GM12864 (cell line): ENCODE measurements around the gene KCNIP2.

Experiments used
- DNase-seq: peaks from one replicate; pipeline ENCODE4 v3.0.0-alpha.2; 2011; ENCODE audit warnings: low read depth
- H3K4me3 ChIP-seq: 2 replicates; pipeline ENCODE4 v1.5.1; 2011; ENCODE audit warnings: mild to moderate bottlenecking, low read depth, low read length, control low read depth
- TF ChIP-seq, protein P1 (sequence below): IDR thresholded peaks from 2 replicates; pipeline ENCODE4 v1.5.1; 2011; ENCODE audit warnings: low read depth, mild to moderate bottlenecking, moderate library complexity, low read length, control low read depth, inconsistent platforms; ENCODE audit errors: missing control alignments

The KCNIP2 gene

DNA sequence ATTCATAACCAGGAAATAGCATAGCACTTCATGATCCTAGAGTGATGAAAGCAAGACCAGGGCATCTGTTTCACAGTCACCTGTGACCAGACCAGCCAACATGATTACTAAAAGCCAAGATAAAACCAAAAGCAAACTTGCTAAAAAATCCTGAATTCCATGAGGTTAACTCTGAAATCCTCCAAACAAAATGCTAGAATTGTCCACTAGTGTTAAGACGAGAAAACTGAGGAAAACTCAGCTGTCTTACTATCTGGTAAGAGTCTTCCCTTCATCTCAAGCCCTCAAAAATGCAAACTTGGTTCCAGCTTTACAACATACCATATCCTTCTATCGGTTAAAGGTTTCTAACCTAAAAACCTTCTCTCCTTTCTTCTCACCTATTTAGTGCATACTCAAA is 59.0 kb downstream of the KCNIP2 start:
- no peak overlapping the region for H3K4me3 ChIP-seq
- TF ChIP-seq, protein P1, sequence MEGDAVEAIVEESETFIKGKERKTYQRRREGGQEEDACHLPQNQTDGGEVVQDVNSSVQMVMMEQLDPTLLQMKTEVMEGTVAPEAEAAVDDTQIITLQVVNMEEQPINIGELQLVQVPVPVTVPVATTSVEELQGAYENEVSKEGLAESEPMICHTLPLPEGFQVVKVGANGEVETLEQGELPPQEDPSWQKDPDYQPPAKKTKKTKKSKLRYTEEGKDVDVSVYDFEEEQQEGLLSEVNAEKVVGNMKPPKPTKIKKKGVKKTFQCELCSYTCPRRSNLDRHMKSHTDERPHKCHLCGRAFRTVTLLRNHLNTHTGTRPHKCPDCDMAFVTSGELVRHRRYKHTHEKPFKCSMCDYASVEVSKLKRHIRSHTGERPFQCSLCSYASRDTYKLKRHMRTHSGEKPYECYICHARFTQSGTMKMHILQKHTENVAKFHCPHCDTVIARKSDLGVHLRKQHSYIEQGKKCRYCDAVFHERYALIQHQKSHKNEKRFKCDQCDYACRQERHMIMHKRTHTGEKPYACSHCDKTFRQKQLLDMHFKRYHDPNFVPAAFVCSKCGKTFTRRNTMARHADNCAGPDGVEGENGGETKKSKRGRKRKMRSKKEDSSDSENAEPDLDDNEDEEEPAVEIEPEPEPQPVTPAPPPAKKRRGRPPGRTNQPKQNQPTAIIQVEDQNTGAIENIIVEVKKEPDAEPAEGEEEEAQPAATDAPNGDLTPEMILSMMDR: no peak
- DNase-seq: no peak

DNA sequence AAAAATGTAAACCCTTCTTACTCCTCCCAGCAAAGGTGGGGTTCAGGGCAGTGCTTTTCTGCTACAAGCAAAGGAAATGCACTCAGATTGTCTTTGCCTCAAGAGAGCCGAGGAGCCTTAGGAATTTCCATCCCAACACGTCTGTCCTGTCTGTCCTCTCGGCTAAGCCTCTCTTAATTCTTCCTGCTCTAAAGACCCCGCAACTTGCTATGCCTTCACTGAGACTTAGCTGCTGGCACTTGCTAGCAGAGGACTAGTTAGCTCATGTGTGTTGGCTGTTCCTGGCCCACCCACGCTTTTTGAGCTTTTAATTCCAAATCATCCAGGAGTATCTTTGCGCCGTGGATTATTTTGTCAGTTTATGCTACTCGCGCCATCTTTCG is 59.9 kb downstream of the KCNIP2 start:
- TF ChIP-seq, protein P1: no peak
- no peak for DNase-seq
- H3K4me3 ChIP-seq: peak overlapping the region; percentile 97

DNA sequence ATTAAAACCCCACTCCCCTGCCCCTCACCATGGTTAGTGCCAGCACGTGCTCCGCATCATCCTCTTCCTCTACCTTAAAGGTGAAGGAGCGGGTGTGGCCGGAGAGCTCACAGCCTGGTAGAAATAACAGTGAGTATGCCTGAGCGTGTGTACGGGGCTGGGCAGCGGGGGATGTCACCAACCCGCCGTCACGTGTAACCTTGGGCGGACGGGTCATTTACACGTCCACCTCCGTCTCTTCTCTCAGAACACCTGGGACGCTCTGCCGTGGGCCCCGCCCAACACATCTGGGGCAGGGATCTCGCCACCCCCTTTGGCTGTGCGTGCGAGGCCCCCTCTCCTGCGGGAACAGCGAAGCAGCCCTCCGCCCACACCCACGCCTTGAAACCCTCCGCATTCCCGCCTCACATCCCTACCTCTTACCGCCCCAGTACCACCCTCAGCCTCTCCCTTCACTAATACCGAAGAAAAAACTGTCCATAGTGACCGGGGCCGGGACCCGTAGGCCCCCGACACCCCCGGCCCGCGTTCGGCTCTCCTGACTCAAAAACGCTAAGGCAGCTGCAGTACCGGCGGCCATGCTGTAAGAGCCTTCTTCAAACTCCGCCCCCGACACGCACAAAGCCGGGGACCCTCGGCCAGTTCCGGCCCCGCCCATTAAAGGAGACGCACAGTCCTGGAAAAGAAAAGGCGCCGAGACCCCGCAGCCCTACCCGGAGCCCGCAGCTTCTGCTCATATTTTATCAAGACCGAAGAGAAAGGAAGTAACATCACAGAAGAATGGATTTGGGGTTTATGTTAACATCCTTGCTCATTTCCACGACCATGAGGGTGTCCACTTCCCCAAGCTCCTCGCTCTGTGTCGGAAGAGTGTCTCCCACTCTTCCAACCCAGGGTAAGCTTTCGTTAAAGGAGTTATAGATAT is 60.5 kb downstream of the KCNIP2 start, which contains the start of gene NPM3:
NPM3 (minus strand) TSS at position 636 of the 925 bp plus-strand sequence; CDS start at position 580, 56 bp downstream.
- TF ChIP-seq, protein P1: no peak
- peak; percentile 39 for DNase-seq
- peak within 1 kb of the TSS; percentile 97 for H3K4me3 ChIP-seq

DNA sequence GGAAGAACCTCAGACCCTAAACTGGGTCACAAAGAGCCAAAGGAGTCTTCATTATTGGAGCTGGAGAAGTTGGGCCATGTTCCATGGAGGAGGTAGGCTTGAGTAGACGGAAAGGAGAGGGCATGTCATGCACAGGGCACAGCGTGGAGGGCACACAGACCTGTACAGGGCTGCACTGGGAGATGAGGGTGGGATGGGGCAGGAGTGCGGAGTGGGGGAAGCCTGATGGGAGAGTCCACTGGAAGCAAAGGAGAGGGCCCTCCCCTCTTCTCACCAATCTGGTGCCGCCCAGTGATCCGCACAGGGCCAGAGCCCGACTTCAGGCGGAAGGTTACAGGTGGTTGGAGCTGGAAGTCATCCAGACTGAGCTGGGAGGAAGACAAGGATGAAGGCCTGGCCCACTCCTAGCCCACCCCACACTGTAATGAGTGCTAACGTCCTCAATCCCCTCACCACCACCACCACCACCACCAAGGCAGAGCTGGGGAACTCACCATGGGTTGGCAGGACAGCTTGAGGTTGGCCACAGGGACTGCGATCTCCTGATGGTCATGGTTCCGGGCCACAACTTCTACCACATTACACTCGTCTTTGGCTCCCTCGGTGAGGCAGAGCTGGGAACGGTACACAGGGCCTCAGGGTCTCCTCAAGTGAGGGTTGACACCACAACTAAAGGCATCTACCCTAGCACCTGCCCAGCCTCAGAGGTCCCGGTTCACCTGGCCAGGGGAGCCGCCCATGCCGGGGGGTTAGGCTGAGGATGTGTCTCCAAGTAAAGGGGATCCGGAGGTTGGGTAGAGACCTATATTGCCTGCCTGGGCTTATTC is 61.4 kb downstream of the KCNIP2 start:
- H3K4me3 ChIP-seq: peak overlapping the region; percentile 97
- DNase-seq: no peak
- TF ChIP-seq, protein P1: no peak

DNA sequence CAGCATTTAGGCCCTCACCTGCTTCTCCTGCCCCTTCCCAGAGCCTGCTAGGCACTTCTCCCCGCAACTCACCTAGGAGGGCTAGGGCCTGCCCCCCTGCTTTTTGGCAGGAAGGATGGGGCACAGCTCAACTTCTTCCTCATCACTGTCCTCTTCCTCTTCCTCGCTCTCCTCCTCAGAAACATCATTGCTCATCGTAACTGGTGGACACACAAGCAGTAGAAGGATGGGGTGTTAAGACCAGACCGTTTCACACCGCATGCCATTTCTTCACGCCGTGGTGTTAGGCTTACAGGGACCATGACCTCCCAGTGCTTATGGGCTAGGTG is 62.0 kb downstream of the KCNIP2 start:
- TF ChIP-seq, protein P1: no peak
- DNase-seq: no peak
- H3K4me3 ChIP-seq: peak overlapping the region; percentile 97; the same call in 1 of the 2 replicates

DNA sequence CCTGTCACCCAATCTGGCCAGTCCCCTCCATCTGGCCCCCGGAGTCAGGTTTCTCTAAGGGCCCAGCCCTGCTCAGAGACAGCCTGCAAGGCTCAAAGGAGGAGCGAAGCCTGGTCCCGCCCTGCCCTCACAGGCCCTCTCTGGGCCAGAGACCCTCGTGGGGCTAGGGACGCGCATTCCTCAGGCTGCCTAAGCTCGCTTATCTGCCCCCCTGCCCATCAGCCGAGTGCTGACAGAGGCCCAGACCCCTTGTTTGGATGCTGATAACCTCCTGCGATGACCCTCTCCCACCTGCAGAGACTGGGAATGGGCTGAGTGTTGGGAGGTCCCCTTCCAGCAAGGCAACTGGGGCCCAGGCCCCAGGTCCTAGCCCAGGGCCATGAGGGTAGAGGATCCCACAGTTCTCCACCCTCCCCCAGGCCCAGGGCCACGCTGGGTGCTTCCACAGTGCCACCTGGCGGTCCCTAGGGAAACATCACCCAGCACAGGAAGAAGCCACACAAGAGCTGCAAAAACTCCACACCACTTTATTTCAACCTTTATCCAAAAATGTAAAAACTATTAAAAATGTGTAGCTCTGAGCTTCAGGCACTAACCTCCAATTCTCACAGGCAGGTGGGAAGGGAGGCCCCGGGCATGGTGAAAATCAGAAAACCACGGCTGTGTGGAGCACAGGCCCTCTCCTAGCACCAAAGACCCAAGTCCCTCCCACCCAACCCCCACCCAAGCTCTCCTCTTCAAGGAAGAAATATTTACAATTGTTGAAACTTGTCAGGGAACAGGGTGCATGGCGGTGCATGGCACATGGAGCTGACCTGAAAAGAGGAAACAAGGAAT is 62.6 kb downstream of the KCNIP2 start:
- no peak overlapping the region for H3K4me3 ChIP-seq
- TF ChIP-seq, protein P1: peak; percentile 96
- DNase-seq: no peak
